ENCODE results near the gene CRYAB.
"Not testable (repeated sequence)": the region's sequence is repeated elsewhere in the genome, so short reads cannot be mapped to it uniquely, and the experiment has no call there.

The CRYAB gene

GRCh38 chr11:111937844-111938243, 26.3 kb upstream of the CRYAB start:
- no peaks in the 10 kb centered on the region for H3K27me3 Mint-ChIP-seq
- peak overlapping the region; percentile 88 for H3K27ac Mint-ChIP-seq
- H3K4me3 Mint-ChIP-seq, result peak overlapping the region; percentile 79
- no peaks in the 10 kb centered on the region for H3K9me3 Mint-ChIP-seq
- H3K4me1 Mint-ChIP-seq, result peaks cover 55% of the 10 kb centered on the region
- H3K36me3 Mint-ChIP-seq, result no peaks in the 10 kb centered on the region

DNA sequence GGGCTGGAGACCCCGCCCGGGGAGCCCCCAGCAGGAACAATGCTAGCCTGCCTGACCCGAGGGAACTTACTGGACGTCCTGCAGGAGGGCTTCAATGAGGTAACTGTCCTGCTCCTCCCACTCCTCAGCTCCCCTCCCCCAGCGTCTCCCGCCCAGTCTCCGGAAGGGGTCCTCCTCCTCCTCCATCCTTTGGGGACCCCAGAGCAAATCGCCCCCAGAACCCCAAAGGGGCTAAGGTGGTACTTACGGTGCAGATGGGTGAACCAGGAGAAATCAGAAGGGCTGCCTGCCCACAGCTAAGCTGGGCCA, 25.8 kb upstream of the CRYAB start:
- Mint-ChIP-seq H3K27me3 (no peaks in the 10 kb centered on the region), H3K9me3 (no peaks in the 10 kb centered on the region), H3K27ac (peak overlapping the region; percentile 88), H3K4me3 (peak overlapping the region; percentile 79), H3K4me1 (peaks cover 60% of the 10 kb centered on the region), H3K36me3 (no peaks in the 10 kb centered on the region)

DNA sequence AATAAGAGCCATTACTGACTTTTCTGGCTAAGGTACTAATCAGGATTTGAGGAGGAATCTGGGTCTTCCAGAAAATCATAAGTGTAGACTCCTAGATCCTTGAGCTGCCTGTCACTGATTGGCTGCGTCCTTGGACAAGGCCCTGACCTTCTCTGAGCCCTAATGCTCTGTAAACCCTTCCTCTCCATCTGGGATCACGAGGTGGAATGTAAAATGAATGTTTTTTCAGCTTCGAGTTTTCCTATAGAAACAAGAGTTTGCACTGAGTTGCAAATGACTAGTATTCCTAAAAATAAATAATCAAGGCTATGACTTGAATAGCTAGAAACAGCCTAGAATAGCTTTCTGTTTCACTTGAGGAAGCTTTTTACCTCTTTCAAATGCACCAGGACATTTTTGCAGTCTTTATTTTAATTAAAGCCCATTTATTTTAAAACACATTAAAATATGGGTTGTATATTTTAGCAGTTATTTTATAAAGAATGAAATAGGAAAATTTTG, 24.5 kb upstream of the CRYAB start:
- no peaks in the 10 kb centered on the region for H3K36me3 Mint-ChIP-seq

DNA sequence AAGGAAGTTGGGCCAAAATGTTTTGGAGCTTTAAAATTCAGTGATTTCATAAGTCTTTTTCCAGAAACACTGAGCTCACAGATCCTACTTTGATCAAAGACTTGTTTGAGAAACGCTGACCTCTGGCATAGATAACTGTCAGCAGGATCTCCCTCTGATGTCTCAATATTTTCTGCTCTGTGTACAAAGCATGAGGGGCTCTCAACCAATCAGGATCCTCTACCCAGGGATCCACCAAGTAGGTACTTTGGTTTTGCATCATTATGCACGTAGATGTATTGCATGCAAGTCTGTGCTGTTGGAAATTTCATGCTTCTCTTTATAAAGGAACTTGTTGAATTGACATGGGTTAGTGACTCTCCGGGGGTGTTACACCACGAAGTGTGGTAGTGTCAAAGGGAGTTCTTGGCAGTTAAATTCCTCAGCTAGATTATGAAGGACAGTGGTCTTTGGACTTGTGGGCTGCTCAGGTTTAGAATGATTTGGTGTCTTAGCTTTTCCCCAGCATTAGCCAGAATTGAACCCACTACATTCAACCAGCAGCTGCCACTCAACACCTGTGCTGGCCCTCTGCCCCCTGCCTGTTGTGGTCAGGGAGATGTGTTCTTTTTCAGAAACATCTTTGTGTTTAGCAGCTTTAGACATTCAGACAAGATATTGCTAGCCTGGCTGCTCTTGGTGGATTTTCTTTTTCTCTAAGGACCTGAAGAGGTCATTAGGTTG, 23.9 kb upstream of the CRYAB start:
- Mint-ChIP-seq H3K36me3 (no peaks in the 10 kb centered on the region), H3K27ac (peak overlapping the region; percentile 82), H3K4me3 (peak overlapping the region; percentile 47), H3K27me3 (no peaks in the 10 kb centered on the region), H3K4me1 (peaks cover 61% of the 10 kb centered on the region), H3K9me3 (no peaks in the 10 kb centered on the region)

More for the DNA sequence above, 24.5 kb upstream of the CRYAB start:
- Mint-ChIP-seq H3K27me3 (no peaks in the 10 kb centered on the region), H3K4me3 (peak overlapping the region; percentile 79), H3K4me1 (peaks cover 65% of the 10 kb centered on the region), H3K9me3 (no peaks in the 10 kb centered on the region), H3K27ac (peak overlapping the region; percentile 82)

DNA sequence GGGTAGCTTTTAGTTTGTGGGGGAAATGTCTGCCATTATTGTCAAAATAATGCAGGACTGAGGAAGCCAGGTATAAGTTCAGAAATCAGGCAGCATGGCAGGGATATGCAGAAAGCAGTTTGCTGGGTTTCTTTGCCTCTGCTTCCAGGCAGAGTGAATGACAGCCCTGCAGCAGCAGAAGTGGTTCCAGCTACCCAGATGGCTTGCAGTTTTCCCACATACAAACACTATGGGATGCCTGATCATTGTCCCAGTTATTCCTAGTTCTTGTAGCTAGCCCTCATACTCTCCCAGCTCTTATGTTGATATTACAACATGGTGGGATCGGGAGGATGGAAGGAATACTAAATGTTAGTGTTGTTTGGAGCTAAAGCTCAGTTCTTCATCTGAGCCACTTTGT, 22.7 kb upstream of the CRYAB start:
- Mint-ChIP-seq H3K27me3 (no peaks in the 10 kb centered on the region), H3K9me3 (no peaks in the 10 kb centered on the region), H3K36me3 (no peaks in the 10 kb centered on the region), H3K4me3 (no peak overlapping the region), H3K4me1 (peaks cover 54% of the 10 kb centered on the region), H3K27ac (no peak overlapping the region)

DNA sequence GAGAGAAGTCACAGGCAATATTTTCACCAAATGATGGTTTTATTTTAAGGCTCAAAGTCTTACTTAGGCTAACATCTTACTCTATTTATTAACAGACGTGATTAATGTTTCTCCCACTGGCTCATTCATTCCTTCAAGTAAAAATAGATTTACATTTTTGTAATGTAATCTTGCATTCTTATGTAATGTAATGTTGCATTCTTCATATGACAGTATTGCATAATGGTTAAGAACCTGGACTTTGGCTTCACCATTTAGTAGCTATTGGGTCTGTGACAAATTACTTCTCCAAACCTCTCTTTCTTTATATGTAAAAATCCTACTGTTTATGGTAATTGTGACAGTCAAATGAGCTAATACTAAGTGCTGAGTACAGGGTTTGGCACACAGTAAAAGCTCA, 22.3 kb upstream of the CRYAB start:
- Mint-ChIP-seq H3K4me1 (peaks cover 50% of the 10 kb centered on the region), H3K27me3 (no peaks in the 10 kb centered on the region), H3K27ac (peak overlapping the region; percentile 51), H3K9me3 (no peaks in the 10 kb centered on the region), H3K36me3 (no peaks in the 10 kb centered on the region), H3K4me3 (no peak overlapping the region)

DNA sequence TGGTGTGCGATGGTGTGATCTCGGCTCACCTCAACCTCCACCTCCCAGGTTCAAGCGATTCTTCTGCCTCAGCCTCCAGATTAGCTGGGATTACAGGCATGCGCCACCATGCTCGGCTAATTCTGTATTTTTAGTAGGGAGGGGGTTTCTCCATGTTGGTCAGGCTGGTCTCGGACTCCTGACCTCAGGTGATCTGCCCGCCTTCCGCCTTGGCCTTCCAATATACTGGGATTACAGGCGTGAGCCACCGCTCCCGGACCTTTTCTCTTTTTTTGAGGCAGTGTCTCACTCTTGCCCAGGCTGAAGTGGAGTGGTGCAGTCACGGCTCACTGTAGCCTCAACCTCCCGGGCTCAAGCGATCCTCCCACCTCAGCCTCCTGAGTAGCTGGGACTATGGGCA, 21.6 kb upstream of the CRYAB start:
- not testable (repeated sequence) for H3K4me3 Mint-ChIP-seq, H3K36me3 Mint-ChIP-seq, H3K9me3 Mint-ChIP-seq, H3K27me3 Mint-ChIP-seq
- H3K4me1 Mint-ChIP-seq, result peaks cover 43% of the 10 kb centered on the region
- peak overlapping the region; percentile 81 for H3K27ac Mint-ChIP-seq

GRCh38 chr11:111932611-111932950, 21.0 kb upstream of the CRYAB start:
- no peaks in the 10 kb centered on the region for H3K9me3 Mint-ChIP-seq
- H3K4me3 Mint-ChIP-seq, result peak overlapping the region; percentile 42
- H3K36me3 Mint-ChIP-seq, result no peaks in the 10 kb centered on the region
- H3K27ac Mint-ChIP-seq, result peak overlapping the region; percentile 88
- no peaks in the 10 kb centered on the region for H3K27me3 Mint-ChIP-seq
- peaks cover 37% of the 10 kb centered on the region for H3K4me1 Mint-ChIP-seq

- Mint-ChIP-seq H3K27ac (no peak overlapping the region), H3K9me3 (no peaks in the 10 kb centered on the region), H3K27me3 (no peaks in the 10 kb centered on the region), H3K4me1 (peaks cover 33% of the 10 kb centered on the region), H3K36me3 (no peaks in the 10 kb centered on the region), H3K4me3 (no peak overlapping the region)
These were observed 18.9 kb upstream of the CRYAB start for GRCh38 chr11:111930472-111930871.

- Mint-ChIP-seq H3K27me3 (no peaks in the 10 kb centered on the region), H3K9me3 (no peaks in the 10 kb centered on the region), H3K4me3 (peak overlapping the region; percentile 88), H3K4me1 (peaks cover 11% of the 10 kb centered on the region), H3K36me3 (no peaks in the 10 kb centered on the region), H3K27ac (peak overlapping the region; percentile 87)
These were observed 15.2 kb upstream of the CRYAB start for GRCh38 chr11:111926505-111927391.

DNA sequence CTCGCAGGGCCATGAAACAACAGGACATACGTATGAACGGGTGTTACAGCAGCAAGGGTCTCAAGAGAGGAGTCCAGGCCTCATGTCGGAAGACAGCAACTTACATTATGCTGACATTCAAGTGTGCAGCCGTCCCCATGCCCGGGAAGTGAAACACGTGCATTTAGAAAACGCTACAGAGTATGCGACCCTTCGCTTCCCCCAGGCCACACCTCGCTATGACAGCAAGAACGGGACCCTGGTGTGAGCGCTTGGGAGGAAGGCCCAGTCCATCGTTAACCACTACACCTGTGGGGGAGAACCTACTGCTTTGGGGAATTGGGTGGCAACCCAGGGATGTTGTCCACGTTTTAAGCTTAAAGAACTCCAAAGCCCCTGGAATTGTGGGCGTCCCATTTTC, 14.4 kb upstream of the CRYAB start:
- Mint-ChIP-seq H3K36me3 (no peaks in the 10 kb centered on the region), H3K27ac (peak overlapping the region; percentile 8), H3K4me3 (peak overlapping the region; percentile 88), H3K27me3 (no peaks in the 10 kb centered on the region), H3K9me3 (no peaks in the 10 kb centered on the region), H3K4me1 (peaks cover 10% of the 10 kb centered on the region)

DNA sequence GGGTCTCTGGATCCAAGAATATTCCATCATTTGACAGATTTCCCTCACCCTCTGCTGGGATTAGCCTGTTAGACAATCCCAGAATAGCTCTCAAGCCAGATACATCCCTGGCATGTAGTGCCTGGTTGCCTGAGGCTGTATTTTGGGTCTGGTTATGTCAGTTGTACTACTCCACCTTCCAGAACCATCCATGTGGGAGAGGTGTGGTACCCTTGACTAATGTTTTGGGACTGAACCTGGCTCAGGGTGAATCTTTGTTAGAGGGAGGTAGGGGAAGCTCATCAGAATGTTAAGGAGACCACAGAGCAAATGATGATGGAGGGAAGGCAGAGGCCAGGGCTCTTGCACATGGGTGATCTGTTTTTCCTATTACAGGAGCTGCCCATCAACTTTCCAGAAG, 12.4 kb upstream of the CRYAB start:
- no peaks in the 10 kb centered on the region for H3K9me3 Mint-ChIP-seq
- H3K4me1 Mint-ChIP-seq, result peaks cover 10% of the 10 kb centered on the region
- no peak overlapping the region for H3K4me3 Mint-ChIP-seq
- no peaks in the 10 kb centered on the region for H3K27me3 Mint-ChIP-seq
- H3K36me3 Mint-ChIP-seq, result no peaks in the 10 kb centered on the region
- no peak overlapping the region for H3K27ac Mint-ChIP-seq

- Mint-ChIP-seq H3K4me3 (no peak overlapping the region), H3K27me3 (no peaks in the 10 kb centered on the region), H3K27ac (no peak overlapping the region), H3K9me3 (no peaks in the 10 kb centered on the region), H3K36me3 (no peaks in the 10 kb centered on the region), H3K4me1 (peaks cover 10% of the 10 kb centered on the region)
These were observed 11.8 kb upstream of the CRYAB start for GRCh38 chr11:111923351-111923788.

- Mint-ChIP-seq H3K9me3 (no peaks in the 10 kb centered on the region), H3K27ac (no peak overlapping the region), H3K4me1 (peaks cover 10% of the 10 kb centered on the region), H3K36me3 (no peaks in the 10 kb centered on the region), H3K4me3 (no peak overlapping the region), H3K27me3 (no peaks in the 10 kb centered on the region)
These were observed 11.2 kb upstream of the CRYAB start for GRCh38 chr11:111922803-111923202.

DNA sequence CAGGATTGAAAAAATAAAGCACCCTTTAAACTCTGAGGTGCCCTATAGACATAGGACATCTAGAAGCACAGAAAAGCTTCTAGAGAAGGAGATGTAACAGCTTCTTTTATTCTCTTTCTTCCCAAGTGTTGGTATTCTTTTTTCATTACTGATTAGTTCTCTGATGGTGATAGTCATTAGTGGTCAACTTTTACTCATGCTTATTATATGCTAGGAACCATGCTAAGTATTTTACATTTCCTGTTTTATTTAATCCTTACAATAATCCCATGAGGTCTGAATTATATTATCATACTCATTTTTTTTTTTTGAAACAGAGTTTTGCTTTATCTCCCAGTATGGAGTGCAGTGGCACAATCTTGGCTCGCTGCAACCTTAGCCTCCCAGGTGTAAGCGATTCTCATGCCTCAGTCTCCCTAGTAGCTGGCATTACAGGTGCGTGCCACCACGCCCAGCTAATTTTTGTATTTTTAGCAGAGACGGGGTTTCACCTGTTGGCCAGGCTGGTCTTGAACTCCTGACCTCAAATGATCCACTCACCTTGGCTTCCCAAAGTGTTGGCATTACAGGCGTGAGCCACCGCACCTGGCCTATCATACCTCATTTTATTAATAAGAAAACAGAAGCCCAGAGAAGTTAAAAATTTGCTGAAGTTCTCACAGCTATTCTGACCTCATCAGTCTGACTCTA, 10.1 kb upstream of the CRYAB start:
- Mint-ChIP-seq H3K4me1 (peaks cover 4% of the 10 kb centered on the region), H3K9me3 (no peaks in the 10 kb centered on the region), H3K27me3 (no peaks in the 10 kb centered on the region), H3K27ac (no peak overlapping the region), H3K4me3 (no peak overlapping the region), H3K36me3 (no peaks in the 10 kb centered on the region)

- Mint-ChIP-seq H3K4me3 (no peak overlapping the region), H3K9me3 (no peaks in the 10 kb centered on the region), H3K27ac (no peak overlapping the region), H3K4me1 (no peaks in the 10 kb centered on the region), H3K27me3 (no peaks in the 10 kb centered on the region), H3K36me3 (no peaks in the 10 kb centered on the region)
These were observed 9.3 kb upstream of the CRYAB start for GRCh38 chr11:111920908-111921307.

Measured in activated naive CD4-positive, alpha-beta T cell treated with anti-CD3 and anti-CD28 coated beads, Interleukin-2, amount 50 U/mL, for 24 hours (primary cell).